ENCODE data around the gene AGER. TPM values are rescaled to one million over a fixed set of nuclear protein-coding genes. Genes with fewer than 3 reads are reported as not detected.

AGER gene
- total and polyA plus RNA-seq, 9 of the 15 experiments (the other 6 are each of a cell fraction or from before 2014, with no cell fraction given), result 1.2 to 11.5 (median 4.1) TPM

GRCh38 chr6:32195902-32196681, 12.0 kb upstream of the AGER start (continued):
- TF ChIP-seq HEY1 (CRISPR knock-in tag; IDR thresholded peaks at IDR 0.05; ENCODE audit: borderline replicate concordance), result 0 out of 2 replicates have a peak, but pooled peaks have one; percentile 19
- TF ChIP-seq, protein P1, sequence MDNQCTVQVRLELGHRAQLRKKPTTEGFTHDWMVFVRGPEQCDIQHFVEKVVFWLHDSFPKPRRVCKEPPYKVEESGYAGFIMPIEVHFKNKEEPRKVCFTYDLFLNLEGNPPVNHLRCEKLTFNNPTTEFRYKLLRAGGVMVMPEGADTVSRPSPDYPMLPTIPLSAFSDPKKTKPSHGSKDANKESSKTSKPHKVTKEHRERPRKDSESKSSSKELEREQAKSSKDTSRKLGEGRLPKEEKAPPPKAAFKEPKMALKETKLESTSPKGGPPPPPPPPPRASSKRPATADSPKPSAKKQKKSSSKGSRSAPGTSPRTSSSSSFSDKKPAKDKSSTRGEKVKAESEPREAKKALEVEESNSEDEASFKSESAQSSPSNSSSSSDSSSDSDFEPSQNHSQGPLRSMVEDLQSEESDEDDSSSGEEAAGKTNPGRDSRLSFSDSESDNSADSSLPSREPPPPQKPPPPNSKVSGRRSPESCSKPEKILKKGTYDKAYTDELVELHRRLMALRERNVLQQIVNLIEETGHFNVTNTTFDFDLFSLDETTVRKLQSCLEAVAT (IDR thresholded peaks at IDR 0.05), result peak in 1 of 2 experiments; percentile 68; a peak in 1 of 4 replicates
- no peak for TF ChIP-seq CHAMP1 (IDR thresholded peaks at IDR 0.05)
- TF ChIP-seq CHD1 (IDR thresholded peaks at IDR 0.05; ENCODE audit: low read length), result peak; percentile 86
- peak; percentile 7; the same call in 1 of the 2 replicates for TF ChIP-seq ZNF175 (CRISPR knock-in tag; IDR thresholded peaks at IDR 0.05; ENCODE audit: low read depth)
- no peak for TF ChIP-seq NFATC3 (IDR thresholded peaks at IDR 0.05)
- TF ChIP-seq CBX3 (IDR thresholded peaks at IDR 0.05; ENCODE audit: borderline replicate concordance in 1 of 2, low read length in 2 of 2), result peak in 1 of 2 experiments; percentile 71; a peak in 1 of 3 replicates
- TF ChIP-seq MTA3 (IDR thresholded peaks at IDR 0.05; ENCODE audit: borderline replicate concordance), result peak; percentile 90; the same call in 1 of the 2 replicates
- TF ChIP-seq SMAD4 (CRISPR knock-in tag; conservative IDR thresholded peaks at IDR 0.05), result peak; percentile 74; the same call in 1 of the 2 replicates
- TF ChIP-seq ZNF785 (CRISPR knock-in tag; IDR thresholded peaks at IDR 0.05), result no peak
- TF ChIP-seq, protein P2, sequence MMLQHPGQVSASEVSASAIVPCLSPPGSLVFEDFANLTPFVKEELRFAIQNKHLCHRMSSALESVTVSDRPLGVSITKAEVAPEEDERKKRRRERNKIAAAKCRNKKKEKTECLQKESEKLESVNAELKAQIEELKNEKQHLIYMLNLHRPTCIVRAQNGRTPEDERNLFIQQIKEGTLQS (IDR thresholded peaks at IDR 0.05), result peak; percentile 100
- TF ChIP-seq, protein P2 (CRISPR knock-in tag; conservative IDR thresholded peaks at IDR 0.05), result peak; percentile 89
- TF ChIP-seq ZFP1 (CRISPR knock-in tag; IDR thresholded peaks at IDR 0.05), result no peak
- TF ChIP-seq ZBTB11 (CRISPR knock-in tag; IDR thresholded peaks at IDR 0.05), result peak in 1 of 3 experiments; percentile 79; a peak in 3 of 6 replicates
- TF ChIP-seq KDM4B (IDR thresholded peaks at IDR 0.05; ENCODE audit: borderline replicate concordance in 2 of 2, low read depth in 1 of 2), result peak in 1 of 2 experiments; percentile 51; a peak in 1 of 4 replicates
- no peak; a peak in 2 of 4 replicates for TF ChIP-seq ETV6 (IDR thresholded peaks at IDR 0.05; ENCODE audit: borderline replicate concordance in 1 of 2, low read depth in 2 of 2, low read length in 1 of 2)
- 0 out of 2 replicates have a peak, but pooled peaks have one; percentile 70 for TF ChIP-seq ETV6 (CRISPR knock-in tag; IDR thresholded peaks at IDR 0.05; ENCODE audit: borderline replicate concordance)
- TF ChIP-seq FOS (IDR thresholded peaks at IDR 0.05; ENCODE audit: extremely low read depth, insufficient read length), result no peak
